H9 (cell line): ENCODE data around the gene C5orf58. TPM values are rescaled to one million over a fixed set of nuclear protein-coding genes. Genes with fewer than 3 reads are reported as not detected.

ENCODE experiments used
- DNase-seq: peaks from one replicate; pipeline ENCODE4 v3.0.0-alpha.2; 2017
- H2AFZ ChIP-seq: one replicate; pipeline ENCODE4 v1.6.1; 2013; ENCODE audit warnings: mild to moderate bottlenecking, low read length, control low read depth, moderate library complexity
- H2AK5ac ChIP-seq: 2 replicates; pipeline ENCODE4 v1.6.1; 2013; ENCODE audit warnings: low read length, control low read depth, mixed read lengths; ENCODE audit not compliant: insufficient read length
- H2BK120ac ChIP-seq: one replicate; pipeline ENCODE4 v1.6.1; 2013; ENCODE audit warnings: low read depth, mild to moderate bottlenecking, low read length, control low read depth, inconsistent platforms; ENCODE audit not compliant: poor library complexity, severe bottlenecking
- H2BK12ac ChIP-seq: 2 replicates; pipeline ENCODE4 v1.6.1; 2013; ENCODE audit warnings: low read length, control low read depth, mixed read lengths, low read depth; ENCODE audit not compliant: insufficient read length
- H2BK15ac ChIP-seq: 2 replicates; pipeline ENCODE4 v1.6.1; 2013; ENCODE audit warnings: low read depth, low read length, control low read depth
- H2BK20ac ChIP-seq: one replicate; pipeline ENCODE4 v1.6.1; 2013; ENCODE audit warnings: low read depth, mild to moderate bottlenecking, low read length, control low read depth, inconsistent platforms; ENCODE audit not compliant: poor library complexity, severe bottlenecking
- H2BK5ac ChIP-seq: 2 replicates; pipeline ENCODE4 v1.6.1; 2013; ENCODE audit warnings: low read length, control low read depth, mixed read lengths; ENCODE audit not compliant: insufficient read length
- H3K14ac ChIP-seq: 2 replicates; pipeline ENCODE4 v1.6.1; 2013; ENCODE audit warnings: low read length, control low read depth; ENCODE audit not compliant: insufficient read depth
- H3K18ac ChIP-seq: 2 replicates; pipeline ENCODE4 v1.6.1; 2013; ENCODE audit warnings: low read depth, mild to moderate bottlenecking, mixed read lengths, low read length, control low read depth; ENCODE audit not compliant: insufficient read length
- H3K23ac ChIP-seq: 2 replicates; pipeline ENCODE4 v1.6.1; 2013; ENCODE audit warnings: low read length, control low read depth, mixed read lengths, low read depth; ENCODE audit not compliant: insufficient read length
- H3K23me2 ChIP-seq: 2 replicates; pipeline ENCODE4 v1.6.1; 2013; ENCODE audit warnings: low read depth, mild to moderate bottlenecking, mixed read lengths, low read length, control low read depth; ENCODE audit not compliant: insufficient read length, poor library complexity, severe bottlenecking
- H3K27ac ChIP-seq: 2 replicates; pipeline ENCODE4 v1.5.1; 2013; ENCODE audit warnings: low read length, control low read depth, mixed read lengths, low read depth; ENCODE audit not compliant: insufficient read length
- H3K27me3 ChIP-seq: 2 replicates; pipeline ENCODE4 v1.6.1; 2013; ENCODE audit warnings: low read length, control low read depth, inconsistent platforms; ENCODE audit not compliant: insufficient read depth
- H3K4ac ChIP-seq: 2 replicates; pipeline ENCODE4 v1.6.1; 2013; ENCODE audit warnings: low read depth, mild to moderate bottlenecking, control low read depth, inconsistent platforms, low read length, moderate library complexity
- H3K4me1 ChIP-seq: 2 replicates; pipeline ENCODE4 v1.6.1; 2013; ENCODE audit warnings: low read length, control low read depth, inconsistent platforms; ENCODE audit not compliant: insufficient read depth
- H3K4me2 ChIP-seq: 2 replicates; pipeline ENCODE4 v1.6.1; 2013; ENCODE audit warnings: low read length, control low read depth, mixed read lengths; ENCODE audit not compliant: insufficient read length, insufficient read depth
- H3K56ac ChIP-seq: 2 replicates; pipeline ENCODE4 v1.6.1; 2013; ENCODE audit warnings: low read depth, mild to moderate bottlenecking, mixed read lengths, low read length, control low read depth; ENCODE audit not compliant: insufficient read length
- H3K79me1 ChIP-seq: 2 replicates; pipeline ENCODE4 v1.6.1; 2013; ENCODE audit warnings: low read depth, mild to moderate bottlenecking, moderate library complexity, low read length, control low read depth, inconsistent platforms; ENCODE audit not compliant: insufficient read depth, poor library complexity, severe bottlenecking
- H3K79me2 ChIP-seq: 2 replicates; pipeline ENCODE4 v1.6.1; 2013; ENCODE audit warnings: low read length, control low read depth, inconsistent platforms; ENCODE audit not compliant: insufficient read depth
- H3K9ac ChIP-seq: 2 replicates; pipeline ENCODE4 v1.6.1; 2013; ENCODE audit warnings: low read length, control low read depth, mixed read lengths; ENCODE audit not compliant: insufficient read length; ENCODE audit errors: extremely low read depth
- H3K9me3 ChIP-seq: one replicate; pipeline ENCODE4 v1.6.1; 2013; ENCODE audit warnings: low read depth, low read length, inconsistent platforms; ENCODE audit not compliant: control insufficient read depth
- H3T11ph ChIP-seq: one replicate; pipeline ENCODE4 v1.6.1; 2013; ENCODE audit warnings: mild to moderate bottlenecking, low read length, control low read depth, inconsistent platforms
- H4K20me1 ChIP-seq: one replicate; pipeline ENCODE4 v1.6.1; 2013; ENCODE audit not compliant: control insufficient read depth, insufficient read length, insufficient read depth
- H4K5ac ChIP-seq: 2 replicates; pipeline ENCODE4 v1.6.1; 2013; ENCODE audit warnings: low read depth, mild to moderate bottlenecking, mixed read lengths, low read length, control low read depth; ENCODE audit not compliant: insufficient read length
- H4K8ac ChIP-seq: replicated peaks from 2 replicates; pipeline ENCODE4 v1.6.1; 2013; ENCODE audit warnings: low read length, control low read depth, mixed read lengths, low read depth; ENCODE audit not compliant: insufficient read length
- H4K91ac ChIP-seq: 2 replicates; pipeline ENCODE4 v1.6.1; 2013; ENCODE audit warnings: low read depth, mild to moderate bottlenecking, moderate library complexity, mixed read lengths, low read length, control low read depth; ENCODE audit not compliant: insufficient read length
- H3K27ac Mint-ChIP-seq, 3 experiments: 2 replicates in 2 of 3; 3 replicates in 1 of 3; pipeline ENCODE4 v1.8.0; 2020 to 2021; ENCODE audit warnings: mixed read lengths in 3 of 3, mild to moderate bottlenecking in 1 of 3, moderate library complexity in 1 of 3
- H3K27me3 Mint-ChIP-seq: 2 replicates; pipeline ENCODE4 v1.8.0; 2021; ENCODE audit warnings: low read depth, mild to moderate bottlenecking, moderate library complexity, mixed read lengths
- H3K36me3 Mint-ChIP-seq, 3 experiments: 2 replicates in 2 of 3; 3 replicates in 1 of 3; pipeline ENCODE4 v1.8.0; 2020 to 2021; ENCODE audit warnings: low read depth in 3 of 3, mixed read lengths in 3 of 3; ENCODE audit not compliant: insufficient read depth in 1 of 3
- H3K4me1 Mint-ChIP-seq, 2 experiments: 2 replicates each; pipeline ENCODE4 v1.8.0; 2020; ENCODE audit warnings: mixed read lengths in 2 of 2
- H3K4me3 Mint-ChIP-seq, 2 experiments: 2 replicates in 1 of 2; 3 replicates in 1 of 2; pipeline ENCODE4 v1.8.0; 2020 to 2021; ENCODE audit warnings: mild to moderate bottlenecking in 2 of 2, mixed read lengths in 2 of 2, moderate library complexity in 1 of 2
- H3K9me3 Mint-ChIP-seq, 2 experiments: 2 replicates in 1 of 2; 3 replicates in 1 of 2; pipeline ENCODE4 v1.8.0; 2020; ENCODE audit warnings: mild to moderate bottlenecking in 2 of 2, mixed read lengths in 2 of 2, moderate library complexity in 1 of 2
- CTCF ChIP-seq: fragments of 200-600 bp; sonication (generic); conservative IDR thresholded peaks from 3 replicates; pipeline ENCODE4 v1.8.0; 2021; ENCODE audit warnings: antibody characterized with exemption, mild to moderate bottlenecking
- WGBS: extraction: QIAGEN DNeasy Blood & Tissue Kit; methylation state at CpG from one replicate; pipeline ENCODE4 v1.1.7; 2013; ENCODE audit warnings: missing lambda C conversion rate, low lambda C conversion rate, mixed read lengths; ENCODE audit not compliant: insufficient read length; ENCODE audit errors: extremely low coverage; 5-methylcytosine and 5-hydroxymethylcytosine counted together
- total RNA-seq: library from RNA; stranded (reverse); gene quantifications from 2 replicates; pipeline ENCODE4 v1.2.1, GENCODE V29; 2021

C5orf58 gene
- total RNA-seq, 1 experiment from 2014 or later, result 0.90 TPM

GRCh38 chr5:170211575-170212334 lies 21.0 kb upstream of the C5orf58 start:
- no peak overlapping the region for H3K4me2 ChIP-seq
- H2AFZ ChIP-seq, result no peak overlapping the region
- H4K20me1 ChIP-seq, result no peaks in the 10 kb centered on the region
- H3K23me2 ChIP-seq, result no peaks in the 10 kb centered on the region
- Mint-ChIP-seq H3K4me1 (no peaks in the 10 kb centered on the region), H3K36me3 (no peaks in the 10 kb centered on the region), H3K27ac (no peak overlapping the region), H3K4me3 (no peak overlapping the region), H3K9me3 (no peaks in the 10 kb centered on the region; a peak in 1 of 5 replicates), H3K27me3 (peaks cover 1% of the 10 kb centered on the region)
- H2BK20ac ChIP-seq, result no peak overlapping the region
- H3K4me1 ChIP-seq, result no peaks in the 10 kb centered on the region
- no CpG with 5 or more reads among the region's 1 CpG for WGBS
- no peak for TF ChIP-seq CTCF
- H3K23ac ChIP-seq, result no peak overlapping the region
- no peaks in the 10 kb centered on the region for H3K79me2 ChIP-seq
- no peak overlapping the region for H2BK120ac ChIP-seq
- H4K8ac ChIP-seq, result no peak overlapping the region
- H2BK5ac ChIP-seq, result no peak overlapping the region
- H3K27ac ChIP-seq, result no peak overlapping the region
- no peak overlapping the region for H2BK15ac ChIP-seq
- no peak overlapping the region for H3K4ac ChIP-seq
- H4K91ac ChIP-seq, result no peak overlapping the region
- DNase-seq, result no peak
- no peak overlapping the region for H3T11ph ChIP-seq
- H3K27me3 ChIP-seq, result no peaks in the 10 kb centered on the region; the same call in 1 of the 2 replicates
- no peak overlapping the region for H3K9ac ChIP-seq
- H3K56ac ChIP-seq, result no peak overlapping the region
- no peak overlapping the region for H4K5ac ChIP-seq
- H3K79me1 ChIP-seq, result no peaks in the 10 kb centered on the region
- no peaks in the 10 kb centered on the region for H3K9me3 ChIP-seq
- H3K14ac ChIP-seq, result no peak overlapping the region
- H2BK12ac ChIP-seq, result no peak overlapping the region
- H2AK5ac ChIP-seq, result no peak overlapping the region
- H3K18ac ChIP-seq, result no peak overlapping the region
